ENCODE measurements around the gene FXYD3.

FXYD3 gene

GRCh38 chr19:35162471-35163326 lies 47.1 kb downstream of the FXYD3 start:
- peak; percentile 71 for DNase-seq (ENCODE audit: low read depth)

- DNase-seq (ENCODE audit: low read depth): no peak
Observed at GRCh38 chr19:35164418-35164817, 48.8 kb downstream of the FXYD3 start.

- no peak for DNase-seq (ENCODE audit: low read depth)
Observed at GRCh38 chr19:35165200-35166058, 49.8 kb downstream of the FXYD3 start.

DNA sequence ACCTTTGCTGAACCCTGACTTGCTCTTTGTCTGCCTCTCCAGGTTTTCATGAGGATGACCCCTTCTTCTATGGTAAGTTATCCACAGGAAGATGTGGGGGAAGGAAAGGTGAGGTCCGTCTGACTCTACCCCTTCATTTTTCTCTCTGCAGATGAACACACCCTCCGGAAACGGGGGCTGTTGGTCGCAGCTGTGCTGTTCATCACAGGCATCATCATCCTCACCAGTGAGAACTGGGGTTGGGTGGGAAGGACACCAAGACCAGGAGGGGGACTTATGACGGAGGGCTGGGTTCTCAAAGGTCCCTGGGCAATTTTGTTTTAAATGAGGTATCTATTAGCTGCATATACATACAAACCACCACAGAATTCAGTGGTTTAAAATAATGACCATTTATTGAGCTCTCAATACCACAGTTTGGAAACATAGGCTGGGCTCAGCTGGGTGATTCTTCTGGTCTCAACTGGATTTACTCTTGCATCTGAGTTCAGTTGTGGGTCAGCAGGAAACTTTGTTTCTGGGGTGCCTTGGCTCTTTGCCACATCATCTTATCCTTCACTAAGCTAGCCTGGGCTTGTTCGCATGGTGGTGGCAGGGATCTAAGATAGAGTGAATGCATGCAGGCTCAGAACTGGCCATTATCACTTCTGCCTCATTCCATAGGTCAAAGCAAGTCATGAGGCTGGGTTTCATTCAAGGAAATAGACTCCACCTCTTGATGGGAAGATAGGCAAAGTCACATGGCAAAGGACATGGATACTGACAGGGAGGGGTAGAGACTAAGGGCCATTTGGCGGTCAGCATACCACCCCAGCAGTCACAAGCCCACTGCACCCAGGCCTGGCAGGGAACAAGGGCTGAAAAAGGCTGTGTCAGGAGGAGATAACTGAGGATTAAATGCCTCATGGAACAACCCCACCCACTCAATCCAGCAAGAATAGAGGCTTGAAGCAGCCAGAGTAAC lies 50.8 kb downstream of the FXYD3 start:
- DNase-seq (ENCODE audit: low read depth): no peak

DNA sequence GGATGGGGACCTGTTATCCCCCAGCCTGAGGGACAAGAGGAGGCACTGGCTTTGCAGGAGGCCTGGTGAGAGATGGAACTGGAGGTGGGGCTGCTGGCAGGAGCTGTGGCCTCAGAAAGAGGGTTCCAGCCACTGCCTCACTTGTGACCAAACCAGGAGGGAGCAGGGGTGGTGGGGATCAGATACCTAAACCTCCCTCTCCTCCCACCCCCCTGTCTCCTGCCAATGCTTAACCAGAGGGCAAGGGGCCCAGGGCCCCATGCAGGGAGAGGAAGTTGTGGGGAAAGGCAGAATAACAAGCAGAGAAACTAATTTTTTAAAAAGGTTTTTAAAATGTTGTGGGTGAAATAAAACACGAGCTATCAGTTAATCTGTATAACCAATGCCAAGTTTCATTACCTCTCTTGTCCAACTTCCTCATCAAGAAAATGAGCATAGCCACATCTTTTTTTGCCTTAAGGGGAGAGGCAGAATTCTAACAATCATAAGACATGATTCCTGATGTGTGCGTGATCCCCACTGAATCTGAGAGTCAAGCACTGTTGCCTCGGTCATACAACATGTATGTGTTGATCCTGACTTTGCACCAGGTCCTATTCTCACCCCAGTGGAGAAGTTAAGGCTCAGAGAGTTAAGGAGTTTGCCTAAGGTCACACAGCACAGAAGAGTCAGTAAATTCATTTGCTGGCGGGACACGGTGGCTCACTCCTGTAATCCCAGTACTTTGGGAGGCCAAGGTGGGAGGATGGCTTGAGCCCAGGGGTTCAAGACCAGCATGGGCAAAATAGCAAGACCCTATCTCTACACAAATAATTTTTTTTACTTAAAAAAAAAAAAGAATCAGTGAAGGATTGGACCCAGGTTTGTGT lies 51.9 kb downstream of the FXYD3 start:
- no peak for DNase-seq (ENCODE audit: low read depth)

GRCh38 chr19:35168196-35168595 lies 52.6 kb downstream of the FXYD3 start:
- DNase-seq (ENCODE audit: low read depth): no peak

DNA sequence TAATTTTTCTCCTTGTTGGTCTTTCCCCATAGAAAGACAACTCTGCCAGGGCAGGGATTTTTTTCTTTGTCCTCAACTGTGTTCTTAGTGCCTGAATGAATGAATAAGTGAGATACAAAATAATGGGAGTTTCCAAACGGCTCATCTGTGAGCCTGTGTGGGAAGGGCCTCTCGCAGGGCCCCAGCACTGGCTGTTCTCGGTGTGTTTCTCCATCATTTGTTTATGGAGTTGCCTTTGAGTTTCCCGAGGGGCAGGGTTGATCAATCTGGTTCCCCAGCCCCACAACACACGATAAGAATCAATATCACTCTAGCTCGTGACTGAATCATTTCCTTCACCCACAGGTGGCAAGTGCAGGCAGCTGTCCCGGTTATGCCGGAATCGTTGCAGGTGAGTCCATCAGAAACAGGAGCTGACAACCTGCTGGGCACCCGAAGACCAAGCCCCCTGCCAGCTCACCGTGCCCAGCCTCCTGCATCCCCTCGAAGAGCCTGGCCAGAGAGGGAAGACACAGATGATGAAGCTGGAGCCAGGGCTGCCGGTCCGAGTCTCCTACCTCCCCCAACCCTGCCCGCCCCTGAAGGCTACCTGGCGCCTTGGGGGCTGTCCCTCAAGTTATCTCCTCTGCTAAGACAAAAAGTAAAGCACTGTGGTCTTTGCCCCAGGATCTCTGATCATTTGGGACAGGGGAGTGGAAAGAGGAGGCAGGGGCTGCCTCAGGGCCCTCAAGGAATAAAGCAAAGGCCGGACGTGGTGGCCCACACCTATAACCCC lies 53.8 kb downstream of the FXYD3 start:
- no peak for DNase-seq (ENCODE audit: low read depth)

DNA sequence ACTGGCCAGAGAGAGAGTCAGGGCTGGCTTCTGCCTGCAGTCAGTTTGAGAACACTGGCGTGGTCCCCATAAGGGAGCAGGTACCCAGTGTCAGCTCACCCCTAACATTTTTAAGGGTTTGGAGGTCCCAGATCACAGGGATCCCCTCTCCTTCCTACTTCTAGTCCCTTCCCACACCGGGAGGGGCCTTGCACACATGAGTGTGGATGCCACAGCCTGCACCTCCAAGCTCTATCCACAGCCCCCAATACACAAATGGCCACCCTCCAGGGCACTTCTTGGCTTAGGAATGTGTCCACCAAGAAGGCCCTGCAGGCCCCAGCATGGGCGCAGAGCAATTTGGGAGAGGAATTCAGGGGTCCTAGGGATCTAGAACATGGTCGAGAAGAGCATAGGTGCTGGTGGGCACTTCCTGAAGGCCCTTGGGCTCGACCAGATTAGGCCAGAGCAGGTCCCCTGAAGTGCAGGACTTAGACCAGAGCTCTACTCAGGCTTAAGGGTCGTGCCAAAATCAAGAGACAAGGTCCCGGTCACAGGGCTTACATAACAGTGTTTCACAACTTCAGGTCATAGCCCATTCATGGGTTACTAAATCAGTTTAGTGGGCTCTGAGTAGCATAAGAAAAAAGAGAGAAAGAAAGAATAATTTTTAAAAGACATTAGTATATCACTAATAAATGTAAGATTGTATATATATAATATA lies 54.9 kb downstream of the FXYD3 start:
- DNase-seq (ENCODE audit: low read depth): no peak

- no peak for DNase-seq (ENCODE audit: low read depth)
Observed at GRCh38 chr19:35171730-35172129, 56.1 kb downstream of the FXYD3 start.
